GM19452 (cell line): ENCODE data around the gene ZNF200.
"Not testable (repeated sequence)": the region's sequence is repeated elsewhere in the genome, so short reads cannot be mapped to it uniquely, and the experiment has no call there.

Source experiments
- ATAC-seq: cut with Tn5 transposase; IDR thresholded peaks from one replicate; pipeline ENCODE4 v1.9.1; 2021; ENCODE audit not compliant: unreplicated experiment

ZNF200 gene

GRCh38 chr16:3202903-3203539 lies 31.9 kb downstream of the ZNF200 start:
- no peak for ATAC-seq

- ATAC-seq = no peak
Observed at GRCh38 chr16:3198334-3199072, 36.5 kb downstream of the ZNF200 start.

GRCh38 chr16:3197694-3198333 lies 37.1 kb downstream of the ZNF200 start:
- ATAC-seq = not testable (repeated sequence)

- no peak for ATAC-seq
Observed at GRCh38 chr16:3195975-3196374, 39.0 kb downstream of the ZNF200 start.

GRCh38 chr16:3194792-3195191 lies 40.2 kb downstream of the ZNF200 start:
- no peak for ATAC-seq

- ATAC-seq = no peak
Observed at GRCh38 chr16:3193221-3194212, 41.4 kb downstream of the ZNF200 start.

GRCh38 chr16:3192476-3193019 lies 42.4 kb downstream of the ZNF200 start:
- no peak for ATAC-seq

- no peak for ATAC-seq
Observed at GRCh38 chr16:3190949-3191353, 44.0 kb downstream of the ZNF200 start.

GRCh38 chr16:3189869-3190268 lies 45.1 kb downstream of the ZNF200 start:
- ATAC-seq = no peak

- ATAC-seq = no peak
Observed at GRCh38 chr16:3188925-3189825, 45.8 kb downstream of the ZNF200 start.

- ATAC-seq = no peak
Observed at GRCh38 chr16:3188675-3188924, 46.4 kb downstream of the ZNF200 start.

- ATAC-seq = no peak
Observed at GRCh38 chr16:3187798-3188674, 46.9 kb downstream of the ZNF200 start, which contains the start of gene OR1F1. Gene OR1F1 (plus strand): TSS chr16:3188204.

GRCh38 chr16:3186946-3187690 lies 47.8 kb downstream of the ZNF200 start:
- no peak for ATAC-seq

GRCh38 chr16:3183445-3184139 lies 51.4 kb downstream of the ZNF200 start:
- ATAC-seq = no peak

GRCh38 chr16:3182608-3183444 lies 52.1 kb downstream of the ZNF200 start:
- no peak for ATAC-seq

- not testable (repeated sequence) for ATAC-seq
Observed at GRCh38 chr16:3182293-3182607, 52.7 kb downstream of the ZNF200 start.

GRCh38 chr16:3180445-3180878 lies 54.5 kb downstream of the ZNF200 start:
- ATAC-seq = no peak
